SH-SY5Y (cell line): ENCODE data around the gene BRD7.

ENCODE experiments used
- GATA2 ChIP-seq: IDR thresholded peaks from 2 replicates; pipeline ENCODE4 v1.6.1; 2011; ENCODE audit warnings: mild to moderate bottlenecking, low read depth, low read length
- GATA3 ChIP-seq: IDR thresholded peaks from 2 replicates; pipeline ENCODE4 v1.6.1; 2011; ENCODE audit warnings: low read depth, mild to moderate bottlenecking, low read length, moderate library complexity

Gene BRD7

DNA sequence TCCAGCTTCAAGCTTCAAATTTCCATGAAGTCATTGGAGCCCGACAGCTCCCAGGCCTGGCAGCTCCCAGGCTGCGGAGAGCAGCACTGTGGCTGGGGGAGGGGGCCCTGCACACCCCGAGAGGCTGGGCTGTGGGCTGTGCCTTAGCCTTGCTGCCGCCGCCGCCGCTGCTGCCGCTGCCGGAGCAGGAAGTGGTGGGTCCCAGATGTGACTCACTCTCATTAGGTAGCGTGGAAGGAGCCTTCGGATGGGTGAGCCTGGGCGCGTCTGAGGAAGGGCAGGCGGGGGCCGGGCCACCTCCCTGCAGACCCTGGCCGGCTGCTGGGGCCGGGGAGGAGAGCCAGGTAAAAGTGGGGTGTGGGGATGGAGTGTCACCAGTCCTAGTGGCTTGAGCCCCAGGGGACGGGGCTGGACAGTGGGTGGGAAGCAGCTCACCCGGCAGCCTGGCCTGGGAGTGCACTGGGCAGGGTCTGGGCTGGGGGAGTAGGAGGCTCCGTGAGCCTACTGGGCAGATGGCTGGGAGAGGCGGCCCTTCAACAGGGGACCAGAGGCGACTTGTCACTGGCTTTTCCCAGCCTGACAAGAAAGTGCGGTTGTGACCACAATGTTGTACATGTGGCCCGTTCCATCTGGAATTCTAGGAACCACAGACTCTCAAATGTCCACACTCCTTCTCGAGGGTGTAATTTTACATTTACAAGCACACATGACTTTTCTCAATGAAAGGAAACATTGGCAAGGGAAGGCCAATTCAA lies 102.3 kb downstream of the BRD7 start, which contains the start of gene ADCY7:
Gene ADCY7, plus strand, starts transcription at position 215 of the 755 bp plus-strand sequence. CDS start 21,629 bp downstream, outside the sequence.
- TF ChIP-seq GATA2 (no peak), GATA3 (no peak)
